H9 (cell line): ENCODE measurements around the gene USP14. TPM values are rescaled to one million over a fixed set of nuclear protein-coding genes. Genes with fewer than 3 reads are reported as not detected.

Source experiments
- DNase-seq: peaks from one replicate; pipeline ENCODE4 v3.0.0-alpha.2; 2017
- H2AFZ ChIP-seq: one replicate; pipeline ENCODE4 v1.6.1; 2013; ENCODE audit warnings: mild to moderate bottlenecking, low read length, control low read depth, moderate library complexity
- H2AK5ac ChIP-seq: 2 replicates; pipeline ENCODE4 v1.6.1; 2013; ENCODE audit warnings: low read length, control low read depth, mixed read lengths; ENCODE audit not compliant: insufficient read length
- H2BK120ac ChIP-seq: one replicate; pipeline ENCODE4 v1.6.1; 2013; ENCODE audit warnings: low read depth, mild to moderate bottlenecking, low read length, control low read depth, inconsistent platforms; ENCODE audit not compliant: poor library complexity, severe bottlenecking
- H2BK12ac ChIP-seq: 2 replicates; pipeline ENCODE4 v1.6.1; 2013; ENCODE audit warnings: low read length, control low read depth, mixed read lengths, low read depth; ENCODE audit not compliant: insufficient read length
- H2BK15ac ChIP-seq: 2 replicates; pipeline ENCODE4 v1.6.1; 2013; ENCODE audit warnings: low read depth, low read length, control low read depth
- H2BK20ac ChIP-seq: one replicate; pipeline ENCODE4 v1.6.1; 2013; ENCODE audit warnings: low read depth, mild to moderate bottlenecking, low read length, control low read depth, inconsistent platforms; ENCODE audit not compliant: poor library complexity, severe bottlenecking
- H2BK5ac ChIP-seq: 2 replicates; pipeline ENCODE4 v1.6.1; 2013; ENCODE audit warnings: low read length, control low read depth, mixed read lengths; ENCODE audit not compliant: insufficient read length
- H3K14ac ChIP-seq: 2 replicates; pipeline ENCODE4 v1.6.1; 2013; ENCODE audit warnings: low read length, control low read depth; ENCODE audit not compliant: insufficient read depth
- H3K18ac ChIP-seq: 2 replicates; pipeline ENCODE4 v1.6.1; 2013; ENCODE audit warnings: low read depth, mild to moderate bottlenecking, mixed read lengths, low read length, control low read depth; ENCODE audit not compliant: insufficient read length
- H3K23ac ChIP-seq: 2 replicates; pipeline ENCODE4 v1.6.1; 2013; ENCODE audit warnings: low read length, control low read depth, mixed read lengths, low read depth; ENCODE audit not compliant: insufficient read length
- H3K23me2 ChIP-seq: 2 replicates; pipeline ENCODE4 v1.6.1; 2013; ENCODE audit warnings: low read depth, mild to moderate bottlenecking, mixed read lengths, low read length, control low read depth; ENCODE audit not compliant: insufficient read length, poor library complexity, severe bottlenecking
- H3K27ac ChIP-seq: 2 replicates; pipeline ENCODE4 v1.5.1; 2013; ENCODE audit warnings: low read length, control low read depth, mixed read lengths, low read depth; ENCODE audit not compliant: insufficient read length
- H3K27me3 ChIP-seq: 2 replicates; pipeline ENCODE4 v1.6.1; 2013; ENCODE audit warnings: low read length, control low read depth, inconsistent platforms; ENCODE audit not compliant: insufficient read depth
- H3K4ac ChIP-seq: 2 replicates; pipeline ENCODE4 v1.6.1; 2013; ENCODE audit warnings: low read depth, mild to moderate bottlenecking, control low read depth, inconsistent platforms, low read length, moderate library complexity
- H3K4me1 ChIP-seq: 2 replicates; pipeline ENCODE4 v1.6.1; 2013; ENCODE audit warnings: low read length, control low read depth, inconsistent platforms; ENCODE audit not compliant: insufficient read depth
- H3K4me2 ChIP-seq: 2 replicates; pipeline ENCODE4 v1.6.1; 2013; ENCODE audit warnings: low read length, control low read depth, mixed read lengths; ENCODE audit not compliant: insufficient read length, insufficient read depth
- H3K56ac ChIP-seq: 2 replicates; pipeline ENCODE4 v1.6.1; 2013; ENCODE audit warnings: low read depth, mild to moderate bottlenecking, mixed read lengths, low read length, control low read depth; ENCODE audit not compliant: insufficient read length
- H3K79me1 ChIP-seq: 2 replicates; pipeline ENCODE4 v1.6.1; 2013; ENCODE audit warnings: low read depth, mild to moderate bottlenecking, moderate library complexity, low read length, control low read depth, inconsistent platforms; ENCODE audit not compliant: insufficient read depth, poor library complexity, severe bottlenecking
- H3K79me2 ChIP-seq: 2 replicates; pipeline ENCODE4 v1.6.1; 2013; ENCODE audit warnings: low read length, control low read depth, inconsistent platforms; ENCODE audit not compliant: insufficient read depth
- H3K9ac ChIP-seq: 2 replicates; pipeline ENCODE4 v1.6.1; 2013; ENCODE audit warnings: low read length, control low read depth, mixed read lengths; ENCODE audit not compliant: insufficient read length; ENCODE audit errors: extremely low read depth
- H3K9me3 ChIP-seq: one replicate; pipeline ENCODE4 v1.6.1; 2013; ENCODE audit warnings: low read depth, low read length, inconsistent platforms; ENCODE audit not compliant: control insufficient read depth
- H3T11ph ChIP-seq: one replicate; pipeline ENCODE4 v1.6.1; 2013; ENCODE audit warnings: mild to moderate bottlenecking, low read length, control low read depth, inconsistent platforms
- H4K20me1 ChIP-seq: one replicate; pipeline ENCODE4 v1.6.1; 2013; ENCODE audit not compliant: control insufficient read depth, insufficient read length, insufficient read depth
- H4K5ac ChIP-seq: 2 replicates; pipeline ENCODE4 v1.6.1; 2013; ENCODE audit warnings: low read depth, mild to moderate bottlenecking, mixed read lengths, low read length, control low read depth; ENCODE audit not compliant: insufficient read length
- H4K8ac ChIP-seq: replicated peaks from 2 replicates; pipeline ENCODE4 v1.6.1; 2013; ENCODE audit warnings: low read length, control low read depth, mixed read lengths, low read depth; ENCODE audit not compliant: insufficient read length
- H4K91ac ChIP-seq: 2 replicates; pipeline ENCODE4 v1.6.1; 2013; ENCODE audit warnings: low read depth, mild to moderate bottlenecking, moderate library complexity, mixed read lengths, low read length, control low read depth; ENCODE audit not compliant: insufficient read length
- H3K27ac Mint-ChIP-seq, 3 experiments: 2 replicates in 2 of 3; 3 replicates in 1 of 3; pipeline ENCODE4 v1.8.0; 2020 to 2021; ENCODE audit warnings: mixed read lengths in 3 of 3, mild to moderate bottlenecking in 1 of 3, moderate library complexity in 1 of 3
- H3K27me3 Mint-ChIP-seq: 2 replicates; pipeline ENCODE4 v1.8.0; 2021; ENCODE audit warnings: low read depth, mild to moderate bottlenecking, moderate library complexity, mixed read lengths
- H3K36me3 Mint-ChIP-seq, 3 experiments: 2 replicates in 2 of 3; 3 replicates in 1 of 3; pipeline ENCODE4 v1.8.0; 2020 to 2021; ENCODE audit warnings: low read depth in 3 of 3, mixed read lengths in 3 of 3; ENCODE audit not compliant: insufficient read depth in 1 of 3
- H3K4me1 Mint-ChIP-seq, 2 experiments: 2 replicates each; pipeline ENCODE4 v1.8.0; 2020; ENCODE audit warnings: mixed read lengths in 2 of 2
- H3K4me3 Mint-ChIP-seq, 2 experiments: 2 replicates in 1 of 2; 3 replicates in 1 of 2; pipeline ENCODE4 v1.8.0; 2020 to 2021; ENCODE audit warnings: mild to moderate bottlenecking in 2 of 2, mixed read lengths in 2 of 2, moderate library complexity in 1 of 2
- H3K9me3 Mint-ChIP-seq, 2 experiments: 2 replicates in 1 of 2; 3 replicates in 1 of 2; pipeline ENCODE4 v1.8.0; 2020; ENCODE audit warnings: mild to moderate bottlenecking in 2 of 2, mixed read lengths in 2 of 2, moderate library complexity in 1 of 2
- CTCF ChIP-seq: fragments of 200-600 bp; sonication (generic); conservative IDR thresholded peaks from 3 replicates; pipeline ENCODE4 v1.8.0; 2021; ENCODE audit warnings: antibody characterized with exemption, mild to moderate bottlenecking
- WGBS: extraction: QIAGEN DNeasy Blood & Tissue Kit; methylation state at CpG from one replicate; pipeline ENCODE4 v1.1.7; 2013; ENCODE audit warnings: missing lambda C conversion rate, low lambda C conversion rate, mixed read lengths; ENCODE audit not compliant: insufficient read length; ENCODE audit errors: extremely low coverage; 5-methylcytosine and 5-hydroxymethylcytosine counted together
- total RNA-seq: library from RNA; stranded (reverse); gene quantifications from 2 replicates; pipeline ENCODE4 v1.2.1, GENCODE V29; 2021

The USP14 gene
- total RNA-seq, 1 experiment from 2014 or later = 92.1 TPM

- H4K5ac ChIP-seq = no peak overlapping the region
- no peaks in the 10 kb centered on the region for H3K4me1 ChIP-seq
- no peaks in the 10 kb centered on the region for H3K27me3 ChIP-seq
- TF ChIP-seq CTCF = no peak
- no peak overlapping the region for H3K27ac ChIP-seq
- H3K4ac ChIP-seq = no peak overlapping the region
- no peak overlapping the region for H4K91ac ChIP-seq
- no peak overlapping the region for H3K9ac ChIP-seq
- H3K36me3 Mint-ChIP-seq = peaks cover 16 to 46% (median 44%) of the 10 kb centered on the region in 3 experiments; a peak in 6 of 7 replicates
- no peaks in the 10 kb centered on the region for H3K79me2 ChIP-seq
- H3T11ph ChIP-seq = no peak overlapping the region
- no peaks in the 10 kb centered on the region for H3K9me3 ChIP-seq
- H2BK120ac ChIP-seq = no peak overlapping the region
- H3K4me3 Mint-ChIP-seq = no peak overlapping the region
- H3K23ac ChIP-seq = no peak overlapping the region
- H3K27ac Mint-ChIP-seq = no peak overlapping the region
- H2BK5ac ChIP-seq = no peak overlapping the region
- no peaks in the 10 kb centered on the region for H4K20me1 ChIP-seq
- no peak overlapping the region for H4K8ac ChIP-seq
- no peak overlapping the region for H3K18ac ChIP-seq
- no peak overlapping the region for H3K14ac ChIP-seq
- no peaks in the 10 kb centered on the region for H3K27me3 Mint-ChIP-seq
- no peak overlapping the region for H3K4me2 ChIP-seq
- DNase-seq = no peak
- H2AK5ac ChIP-seq = no peak overlapping the region
- H3K23me2 ChIP-seq = no peaks in the 10 kb centered on the region
- no peaks in the 10 kb centered on the region for H3K9me3 Mint-ChIP-seq
- no peak overlapping the region for H2AFZ ChIP-seq
- no peak overlapping the region for H2BK15ac ChIP-seq
- no peak overlapping the region for H3K56ac ChIP-seq
- WGBS = no CpG with 5 or more reads among the region's 1 CpG
- no peaks in the 10 kb centered on the region for H3K4me1 Mint-ChIP-seq
- no peak overlapping the region for H2BK12ac ChIP-seq
- no peaks in the 10 kb centered on the region for H3K79me1 ChIP-seq
- H2BK20ac ChIP-seq = no peak overlapping the region
Observed at GRCh38 chr18:228586-228985, 70.2 kb downstream of the USP14 start.
